HL-60 (cell line): ENCODE measurements around the gene CNDP2.

Experiments used
- DNase-seq, 2 experiments: peaks; one replicate each; pipeline ENCODE4 v3.0.0-alpha.2; 2010 to 2020; ENCODE audit warnings: low read depth in 1 of 2, low spot score in 1 of 2
- H3K27ac ChIP-seq: fragments of 250-450 bp; sonication (Bioruptor Pico); replicated peaks from 2 replicates; pipeline ENCODE4 v1.5.1; 2020; ENCODE audit warnings: mild to moderate bottlenecking, moderate library complexity
- H3K27me3 ChIP-seq: fragments of 250-450 bp; sonication (Bioruptor Pico); 2 replicates; pipeline ENCODE4 v1.5.1; 2021; ENCODE audit warnings: mild to moderate bottlenecking, moderate library complexity; ENCODE audit not compliant: insufficient read depth, poor library complexity, severe bottlenecking
- H3K4me3 ChIP-seq: replicated peaks from 2 replicates; pipeline ENCODE4 v1.5.1; 2011; ENCODE audit warnings: mild to moderate bottlenecking, control low read depth, low read length; ENCODE audit not compliant: insufficient read depth
- CTCF ChIP-seq: IDR thresholded peaks from one replicate; pipeline ENCODE4 v1.5.1; 2011; ENCODE audit warnings: low read length, control low read depth, inconsistent platforms; ENCODE audit not compliant: insufficient read depth
- GABPA ChIP-seq: IDR thresholded peaks from 2 replicates; pipeline ENCODE4 v1.6.1; 2012; ENCODE audit warnings: low read depth
- POLR2AphosphoS5 ChIP-seq: IDR thresholded peaks from 2 replicates; pipeline ENCODE4 v1.6.1; 2012; ENCODE audit warnings: low read depth
- REST ChIP-seq: IDR thresholded peaks from 2 replicates; pipeline ENCODE4 v1.6.1; 2012; ENCODE audit warnings: low read depth; ENCODE audit not compliant: insufficient replicate concordance
- SPI1 ChIP-seq: IDR thresholded peaks from 2 replicates; pipeline ENCODE4 v1.6.1; 2012; ENCODE audit warnings: low read depth, mild to moderate bottlenecking, borderline replicate concordance

Gene CNDP2

GRCh38 chr18:74477771-74478170 is 18.4 kb upstream of the CNDP2 start:
- DNase-seq: no peak
- TF ChIP-seq POLR2AphosphoS5 (no peak), GABPA (no peak), SPI1 (no peak), CTCF (no peak), REST (no peak)
- Histone ChIP-seq H3K27me3 (peaks cover 4% of the 10 kb centered on the region), H3K4me3 (no peak overlapping the region), H3K27ac (no peak overlapping the region)

GRCh38 chr18:74478316-74478715 is 17.8 kb upstream of the CNDP2 start:
- no peak overlapping the region for H3K4me3 ChIP-seq
- no peak for TF ChIP-seq SPI1
- TF ChIP-seq GABPA: no peak
- no peak for TF ChIP-seq REST
- TF ChIP-seq CTCF: no peak
- TF ChIP-seq POLR2AphosphoS5: no peak
- no peak overlapping the region for H3K27ac ChIP-seq
- no peak for DNase-seq
- H3K27me3 ChIP-seq: peaks cover 4% of the 10 kb centered on the region

GRCh38 chr18:74478880-74479279 is 17.3 kb upstream of the CNDP2 start:
- Histone ChIP-seq H3K27me3 (peaks cover 4% of the 10 kb centered on the region), H3K4me3 (no peak overlapping the region), H3K27ac (no peak overlapping the region)
- TF ChIP-seq POLR2AphosphoS5 (no peak), SPI1 (no peak), REST (no peak), GABPA (no peak), CTCF (no peak)
- DNase-seq: no peak
